ENCODE measurements around the gene LY6G6F.

DNA sequence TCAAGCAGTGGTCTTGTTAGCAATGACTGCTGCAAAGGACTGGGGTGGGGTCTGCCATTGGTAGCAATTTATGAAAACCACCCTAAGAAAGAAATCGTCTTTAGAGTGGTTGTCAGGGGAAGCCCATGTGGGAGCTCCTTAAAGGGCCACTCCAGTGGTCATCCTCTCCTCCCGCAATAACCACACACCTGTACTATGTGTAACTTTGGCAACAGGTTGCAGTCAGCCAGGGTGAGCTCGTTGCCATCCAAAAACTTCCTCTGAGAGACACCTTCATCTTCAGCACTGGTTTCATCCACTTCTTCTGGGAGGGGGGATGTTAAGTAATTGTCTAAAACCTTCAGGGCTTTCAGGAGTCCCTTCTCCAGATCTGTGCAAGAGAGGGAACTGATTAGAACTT lies 25.4 kb downstream of the LY6G6F start:
- TF ChIP-seq EZH2 (IDR thresholded peaks at IDR 0.05) = no peak
- no peak for TF ChIP-seq POLR2AphosphoS5 (IDR thresholded peaks at IDR 0.05; ENCODE audit: borderline replicate concordance, low read depth, low read length)
- no peak for TF ChIP-seq FOXP2 (optimal IDR thresholded peaks at IDR 0.05; ENCODE audit: control extremely low read depth, extremely low read length, insufficient read depth)
